ENCODE measurements around the gene MYO3B. TPM values are rescaled to one million over a fixed set of nuclear protein-coding genes. Genes with fewer than 3 reads are reported as not detected.

Gene MYO3B
- total RNA-seq, 1 experiment from 2014 or later = 0.52 TPM

DNA sequence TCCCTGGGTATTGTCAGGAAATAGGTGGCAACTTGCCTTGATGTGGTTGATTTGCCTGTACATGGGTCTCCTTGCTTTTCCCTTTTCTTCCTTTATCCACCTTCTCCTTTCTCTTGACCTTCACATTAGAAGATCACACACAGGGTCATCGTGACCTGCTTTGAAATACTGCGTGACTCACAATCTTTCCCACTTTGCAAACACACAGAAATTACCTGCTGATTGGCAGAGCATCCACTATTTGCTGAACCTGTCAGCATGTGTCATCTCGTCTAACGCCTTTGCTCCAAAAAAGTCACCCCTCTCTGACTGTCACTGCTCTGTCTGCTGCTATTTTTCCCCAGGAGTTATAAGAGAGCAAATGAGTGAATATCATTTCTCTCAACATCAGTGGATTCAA, 60.8 kb downstream of the MYO3B start:
- peaks cover 13% of the 10 kb centered on the region for H3K4me1 ChIP-seq (ENCODE audit: insufficient read depth, low read length, poor library complexity, severe bottlenecking)
- no peak overlapping the region for H3K4me3 ChIP-seq (ENCODE audit: low read depth, low read length, poor library complexity, severe bottlenecking)
- ChIA-PET CTCF (no interaction called here), POLR2A (ENCODE audit: low non-redundant PET) (no interaction called here)
- TF ChIP-seq, protein P1, sequence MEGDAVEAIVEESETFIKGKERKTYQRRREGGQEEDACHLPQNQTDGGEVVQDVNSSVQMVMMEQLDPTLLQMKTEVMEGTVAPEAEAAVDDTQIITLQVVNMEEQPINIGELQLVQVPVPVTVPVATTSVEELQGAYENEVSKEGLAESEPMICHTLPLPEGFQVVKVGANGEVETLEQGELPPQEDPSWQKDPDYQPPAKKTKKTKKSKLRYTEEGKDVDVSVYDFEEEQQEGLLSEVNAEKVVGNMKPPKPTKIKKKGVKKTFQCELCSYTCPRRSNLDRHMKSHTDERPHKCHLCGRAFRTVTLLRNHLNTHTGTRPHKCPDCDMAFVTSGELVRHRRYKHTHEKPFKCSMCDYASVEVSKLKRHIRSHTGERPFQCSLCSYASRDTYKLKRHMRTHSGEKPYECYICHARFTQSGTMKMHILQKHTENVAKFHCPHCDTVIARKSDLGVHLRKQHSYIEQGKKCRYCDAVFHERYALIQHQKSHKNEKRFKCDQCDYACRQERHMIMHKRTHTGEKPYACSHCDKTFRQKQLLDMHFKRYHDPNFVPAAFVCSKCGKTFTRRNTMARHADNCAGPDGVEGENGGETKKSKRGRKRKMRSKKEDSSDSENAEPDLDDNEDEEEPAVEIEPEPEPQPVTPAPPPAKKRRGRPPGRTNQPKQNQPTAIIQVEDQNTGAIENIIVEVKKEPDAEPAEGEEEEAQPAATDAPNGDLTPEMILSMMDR (conservative IDR thresholded peaks at IDR 0.05; ENCODE audit: low read depth, low read length) = no peak
- no peak for TF ChIP-seq EZH2 (IDR thresholded peaks at IDR 0.05; ENCODE audit: borderline replicate concordance, low read depth, low read length, poor library complexity, severe bottlenecking)
- DNase-seq (ENCODE audit: low spot score) = no peak
- no peaks in the 10 kb centered on the region for H3K36me3 ChIP-seq (ENCODE audit: insufficient read depth, low read length, poor library complexity, severe bottlenecking)
- BruUV-seq (replicated peaks) = no TSS peak
- H3K27me3 ChIP-seq (replicated peaks; ENCODE audit: insufficient read depth, low read depth, low read length, poor library complexity) = peaks cover 9% of the 10 kb centered on the region
- intact Hi-C loops (cut with micrococcal nuclease; ENCODE audit: unreplicated experiment) = loop anchor here (5.0 kb wide), 3 partner anchors 84 to 634 kb away; no protein-coding TSS in a partner anchor
- no peaks in the 10 kb centered on the region for H3K9me3 ChIP-seq (ENCODE audit: low read depth, low read length, poor library complexity, severe bottlenecking)
- H3K27ac ChIP-seq (ENCODE audit: low read depth, low read length, poor library complexity, severe bottlenecking) = no peak overlapping the region

DNA sequence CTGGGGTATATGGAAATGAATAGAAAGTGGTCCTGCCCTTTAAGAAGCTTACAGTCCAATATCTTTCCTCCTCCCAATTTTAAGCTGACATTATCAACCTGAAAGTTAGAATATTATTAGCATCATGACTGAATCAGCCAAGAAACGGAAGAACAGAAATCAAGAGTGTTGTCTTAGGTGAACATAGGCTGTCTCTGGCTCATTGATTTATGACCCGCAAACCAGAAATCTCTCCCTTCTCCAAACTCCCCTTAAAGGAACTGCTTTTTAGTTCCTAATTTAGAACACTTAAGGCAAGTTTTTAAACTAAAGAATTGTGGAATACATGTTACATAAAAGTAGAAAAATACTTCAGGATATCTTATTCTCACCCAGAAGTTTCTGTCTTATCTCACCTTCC, 62.7 kb downstream of the MYO3B start:
- CTCF ChIA-PET = no interaction called here
- BruUV-seq (replicated peaks) = no TSS peak
- POLR2A ChIA-PET (ENCODE audit: low non-redundant PET) = no interaction called here
- intact Hi-C loops (cut with micrococcal nuclease; ENCODE audit: unreplicated experiment) = no loop called here
- no peak for DNase-seq (ENCODE audit: low spot score)
- Histone ChIP-seq H3K27ac (ENCODE audit: low read depth, low read length, poor library complexity, severe bottlenecking) (no peak overlapping the region), H3K4me1 (ENCODE audit: insufficient read depth, low read length, poor library complexity, severe bottlenecking) (peaks cover 13% of the 10 kb centered on the region), H3K36me3 (ENCODE audit: insufficient read depth, low read length, poor library complexity, severe bottlenecking) (no peaks in the 10 kb centered on the region), H3K27me3 (replicated peaks; ENCODE audit: insufficient read depth, low read depth, low read length, poor library complexity) (peaks cover 9% of the 10 kb centered on the region), H3K4me3 (ENCODE audit: low read depth, low read length, poor library complexity, severe bottlenecking) (no peak overlapping the region), H3K9me3 (ENCODE audit: low read depth, low read length, poor library complexity, severe bottlenecking) (no peaks in the 10 kb centered on the region)
- no peak for TF ChIP-seq EZH2 (IDR thresholded peaks at IDR 0.05; ENCODE audit: borderline replicate concordance, low read depth, low read length, poor library complexity, severe bottlenecking)
- TF ChIP-seq, protein P1 (conservative IDR thresholded peaks at IDR 0.05; ENCODE audit: low read depth, low read length) = no peak

DNA sequence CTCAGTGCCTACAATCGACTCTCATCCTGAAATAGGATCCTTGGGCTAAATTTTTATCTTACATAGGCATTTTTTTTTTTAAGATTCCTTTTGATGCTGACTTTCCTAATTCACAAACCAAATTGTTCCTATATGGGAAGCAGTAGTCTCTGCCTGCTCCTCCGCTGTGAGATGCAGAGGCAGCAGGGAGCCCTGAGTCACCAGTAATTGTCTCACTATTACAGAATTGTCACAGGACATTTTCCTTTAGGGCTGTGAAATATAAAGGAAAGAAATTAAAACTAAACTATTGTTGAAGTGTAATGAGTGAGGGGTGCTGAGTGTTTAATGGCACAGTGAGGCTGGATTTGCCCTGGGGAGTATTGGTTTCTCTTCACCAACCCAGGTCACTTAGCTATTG, 63.8 kb downstream of the MYO3B start:
- no peak for TF ChIP-seq EZH2 (IDR thresholded peaks at IDR 0.05; ENCODE audit: borderline replicate concordance, low read depth, low read length, poor library complexity, severe bottlenecking)
- TF ChIP-seq, protein P1 (conservative IDR thresholded peaks at IDR 0.05; ENCODE audit: low read depth, low read length) = no peak
- intact Hi-C loops (cut with micrococcal nuclease; ENCODE audit: unreplicated experiment) = no loop called here
- peaks cover 9% of the 10 kb centered on the region for H3K27me3 ChIP-seq (replicated peaks; ENCODE audit: insufficient read depth, low read depth, low read length, poor library complexity)

More for the DNA sequence above, 63.8 kb downstream of the MYO3B start:
- POLR2A ChIA-PET (ENCODE audit: low non-redundant PET) = no interaction called here
- DNase-seq (ENCODE audit: low spot score) = peak; percentile 81
- peaks cover 5% of the 10 kb centered on the region for H3K4me1 ChIP-seq (ENCODE audit: insufficient read depth, low read length, poor library complexity, severe bottlenecking)
- CTCF ChIA-PET = no interaction called here
- H3K4me3 ChIP-seq (ENCODE audit: low read depth, low read length, poor library complexity, severe bottlenecking) = no peak overlapping the region
- no TSS peak for BruUV-seq (replicated peaks)
- H3K27ac ChIP-seq (ENCODE audit: low read depth, low read length, poor library complexity, severe bottlenecking) = no peak overlapping the region
- no peaks in the 10 kb centered on the region for H3K36me3 ChIP-seq (ENCODE audit: insufficient read depth, low read length, poor library complexity, severe bottlenecking)
- H3K9me3 ChIP-seq (ENCODE audit: low read depth, low read length, poor library complexity, severe bottlenecking) = no peaks in the 10 kb centered on the region
